Neuronal stem cell (in vitro differentiated cells): ENCODE results near the gene SHISA7.

Experiments used
- DNase-seq: peaks from one replicate; pipeline ENCODE4 v3.0.0-alpha.2; 2013; ENCODE audit warnings: low spot score
- H2AFZ ChIP-seq: one replicate; pipeline ENCODE4 v1.6.1; 2013; ENCODE audit warnings: mild to moderate bottlenecking, low read length, inconsistent platforms
- H2AK5ac ChIP-seq: 2 replicates; pipeline ENCODE4 v1.6.1; 2013; ENCODE audit warnings: low read depth, mild to moderate bottlenecking, inconsistent platforms, low read length, moderate library complexity, mixed read lengths
- H2BK120ac ChIP-seq: 2 replicates; pipeline ENCODE4 v1.6.1; 2013; ENCODE audit warnings: low read depth, mild to moderate bottlenecking, inconsistent platforms, low read length, moderate library complexity, mixed read lengths
- H2BK12ac ChIP-seq: one replicate; pipeline ENCODE4 v1.6.1; 2013; ENCODE audit warnings: low read length, inconsistent platforms
- H2BK15ac ChIP-seq: 2 replicates; pipeline ENCODE4 v1.6.1; 2013; ENCODE audit warnings: mild to moderate bottlenecking, low read length, inconsistent platforms, mixed read lengths
- H2BK5ac ChIP-seq: one replicate; pipeline ENCODE4 v1.6.1; 2013; ENCODE audit warnings: inconsistent platforms, mild to moderate bottlenecking, low read length, moderate library complexity
- H3K14ac ChIP-seq: one replicate; pipeline ENCODE4 v1.6.1; 2013; ENCODE audit warnings: low read length, inconsistent platforms
- H3K18ac ChIP-seq: 2 replicates; pipeline ENCODE4 v1.6.1; 2013; ENCODE audit warnings: low read length, inconsistent platforms
- H3K23ac ChIP-seq: 2 replicates; pipeline ENCODE4 v1.6.1; 2013; ENCODE audit warnings: low read depth, mild to moderate bottlenecking, mixed read lengths, low read length, inconsistent platforms; ENCODE audit not compliant: poor library complexity
- H3K27ac ChIP-seq: replicated peaks from 3 replicates; pipeline ENCODE4 v1.5.1; 2013; ENCODE audit warnings: low read length, inconsistent platforms
- H3K27me3 ChIP-seq, 3 experiments: 2 replicates each; pipeline ENCODE4 v1.6.1; 2013; ENCODE audit warnings: low read length in 3 of 3, mild to moderate bottlenecking in 2 of 3, inconsistent platforms in 1 of 3, low read depth in 1 of 3, mixed read lengths in 1 of 3, moderate library complexity in 1 of 3; ENCODE audit not compliant: control insufficient read depth in 3 of 3, insufficient read depth in 3 of 3
- H3K36me3 ChIP-seq, 2 donors: replicated peaks in 1 of 2; 2 replicates each; pipeline ENCODE4 v1.6.1; 2013; ENCODE audit warnings: low read length in 2 of 2; ENCODE audit not compliant: control insufficient read depth in 2 of 2, insufficient read depth in 2 of 2
- H3K4ac ChIP-seq: 2 replicates; pipeline ENCODE4 v1.6.1; 2013; ENCODE audit warnings: inconsistent platforms, mild to moderate bottlenecking, low read length, moderate library complexity
- H3K4me1 ChIP-seq, 2 donors: 1 replicate in 1 of 2; 2 replicates in 1 of 2; pipeline ENCODE4 v1.6.1; 2013; ENCODE audit warnings: low read length in 2 of 2, low read depth in 1 of 2; ENCODE audit not compliant: control insufficient read depth in 2 of 2, insufficient read depth in 1 of 2
- H3K4me2 ChIP-seq: one replicate; pipeline ENCODE4 v1.6.1; 2013; ENCODE audit warnings: mild to moderate bottlenecking, low read length, inconsistent platforms; ENCODE audit not compliant: insufficient read depth, poor library complexity, severe bottlenecking
- H3K4me3 ChIP-seq, 2 donors: 2 replicates each; pipeline ENCODE4 v1.5.1; 2013; ENCODE audit warnings: low read length in 2 of 2, mild to moderate bottlenecking in 2 of 2, inconsistent platforms in 1 of 2, moderate library complexity in 1 of 2
- H3K79me1 ChIP-seq: one replicate; pipeline ENCODE4 v1.6.1; 2013; ENCODE audit warnings: low read depth, mild to moderate bottlenecking, inconsistent platforms, low read length, moderate library complexity
- H3K9ac ChIP-seq: one replicate; pipeline ENCODE4 v1.6.1; 2013; ENCODE audit warnings: mild to moderate bottlenecking, low read depth, low read length, inconsistent platforms; ENCODE audit not compliant: poor library complexity
- H3K9me3 ChIP-seq, 2 donors: replicated peaks in 1 of 2; 2 replicates each; pipeline versions ENCODE3 to v1.6.1; 2013; ENCODE audit warnings: low read length in 2 of 2, mild to moderate bottlenecking in 2 of 2, inconsistent platforms in 1 of 2, low read depth in 1 of 2, mixed read lengths in 1 of 2, moderate library complexity in 1 of 2; ENCODE audit not compliant: control insufficient read depth in 2 of 2, insufficient read depth in 1 of 2
- H4K8ac ChIP-seq: one replicate; pipeline ENCODE4 v1.6.1; 2013; ENCODE audit warnings: low read depth, mild to moderate bottlenecking, inconsistent platforms, low read length, moderate library complexity
- H4K91ac ChIP-seq: one replicate; pipeline ENCODE4 v1.6.1; 2013; ENCODE audit warnings: low read length, low read depth, mild to moderate bottlenecking, inconsistent platforms; ENCODE audit not compliant: poor library complexity
- WGBS, 2 donors: extraction: QIAGEN DNeasy Blood & Tissue Kit; methylation state at CpG; one replicate each; pipeline ENCODE4 v1.1.7; 2013; ENCODE audit warnings: missing lambda C conversion rate in 2 of 2, mixed read lengths in 1 of 2; ENCODE audit not compliant: insufficient read length in 2 of 2, insufficient replicate concordance in 1 of 2; ENCODE audit errors: extremely low coverage in 2 of 2; 5-methylcytosine and 5-hydroxymethylcytosine counted together

Gene SHISA7

GRCh38 chr19:55461259-55461973 lies 18.3 kb upstream of the SHISA7 start, which contains the start of gene ISOC2:
Gene ISOC2, minus strand, starts transcription at chr19:55461642. Its CDS starts 5,156 bp downstream, at chr19:55456486.
- peak within 1 kb of the TSS; percentile 93 for H3K9ac ChIP-seq
- H4K8ac ChIP-seq: peak within 1 kb of the TSS; percentile 19
- no peak within 1 kb of the TSS for H4K91ac ChIP-seq
- peak within 1 kb of the TSS; percentile 95 for H2BK15ac ChIP-seq
- peak; percentile 99 for DNase-seq
- H3K14ac ChIP-seq: peak within 1 kb of the TSS; percentile 31
- WGBS, 2 donors: no CpG with 5 or more reads among the region's 54 CpGs
- peak within 1 kb of the TSS; percentile 78 for H3K4me2 ChIP-seq
- H2BK12ac ChIP-seq: no peak within 1 kb of the TSS
- peak within 1 kb of the TSS; percentile 70 to 91 for H3K4me3 ChIP-seq
- H2AK5ac ChIP-seq: peak within 1 kb of the TSS; percentile 82
- peak within 1 kb of the TSS; percentile 96 for H3K18ac ChIP-seq
- peak within 1 kb of the TSS; percentile 63 for H3K27ac ChIP-seq
- H3K27me3 ChIP-seq: peaks cover 0 to 34% (median 0%) of the 10 kb centered on the region in 3 experiments
- no peak within 1 kb of the TSS for H2BK120ac ChIP-seq
- no peaks in the 10 kb centered on the region for H3K79me1 ChIP-seq
- H2BK5ac ChIP-seq: peak within 1 kb of the TSS; percentile 84
- H3K4ac ChIP-seq: peak within 1 kb of the TSS; percentile 69
- H3K4me1 ChIP-seq: peaks cover 20 to 36% of the 10 kb centered on the region in 2 donors
- H3K9me3 ChIP-seq: peaks cover 0 to 4% of the 10 kb centered on the region in 2 donors
- H2AFZ ChIP-seq: peak within 1 kb of the TSS; percentile 82
- peaks cover 0 to 2% of the 10 kb centered on the region in 2 donors for H3K36me3 ChIP-seq
- peak within 1 kb of the TSS; percentile 60 for H3K23ac ChIP-seq

- peak; percentile 75 for DNase-seq
- no CpG with 5 or more reads among the region's 24 CpGs for WGBS, 2 donors
- H3K27me3 ChIP-seq: peaks cover 0 to 28% (median 0%) of the 10 kb centered on the region in 3 experiments
- no peak overlapping the region for H2BK12ac ChIP-seq
- H3K18ac ChIP-seq: peak overlapping the region; percentile 45
- H4K8ac ChIP-seq: no peak overlapping the region
- peaks cover 20 to 35% of the 10 kb centered on the region in 2 donors for H3K4me1 ChIP-seq
- no peak overlapping the region for H3K27ac ChIP-seq
- peak overlapping the region; percentile 75 for H3K4me2 ChIP-seq
- H2AFZ ChIP-seq: peak overlapping the region; percentile 82
- no peaks in the 10 kb centered on the region for H3K79me1 ChIP-seq
- H3K36me3 ChIP-seq: peaks cover 0 to 6% of the 10 kb centered on the region in 2 donors
- no peak overlapping the region for H4K91ac ChIP-seq
- peak overlapping the region; percentile 70 to 91 for H3K4me3 ChIP-seq
- H2BK15ac ChIP-seq: no peak overlapping the region
- H3K23ac ChIP-seq: peak overlapping the region; percentile 60
- no peak overlapping the region for H3K14ac ChIP-seq
- peak overlapping the region; percentile 84 for H2BK5ac ChIP-seq
- no peak overlapping the region for H3K9ac ChIP-seq
- peak overlapping the region; percentile 79 for H2AK5ac ChIP-seq
- H3K4ac ChIP-seq: no peak overlapping the region
- H3K9me3 ChIP-seq: peaks cover 0 to 3% of the 10 kb centered on the region in 2 donors
- H2BK120ac ChIP-seq: no peak overlapping the region
Measured at GRCh38 chr19:55460670-55461258, 17.7 kb upstream of the SHISA7 start.

GRCh38 chr19:55459950-55460657 lies 17.0 kb upstream of the SHISA7 start:
- Histone ChIP-seq H2BK15ac (no peak overlapping the region), H3K27me3 (peaks cover 0 to 21% (median 0%) of the 10 kb centered on the region in 3 experiments), H2AK5ac (peak overlapping the region; percentile 85), H2BK12ac (no peak overlapping the region), H2AFZ (peak overlapping the region; percentile 79), H3K9ac (no peak overlapping the region), H3K18ac (no peak overlapping the region), H3K4ac (no peak overlapping the region), H3K9me3 (peaks cover 0 to 2% of the 10 kb centered on the region in 2 donors), H4K8ac (no peak overlapping the region), H2BK5ac (peak overlapping the region; percentile 84), H3K79me1 (no peaks in the 10 kb centered on the region), H3K4me3 (peak overlapping the region in 1 of 2 donors; percentile 70), H3K4me2 (no peak overlapping the region), H2BK120ac (no peak overlapping the region), H4K91ac (no peak overlapping the region), H3K14ac (no peak overlapping the region), H3K36me3 (peaks cover 0 to 11% of the 10 kb centered on the region in 2 donors), H3K4me1 (peaks cover 20 to 30% of the 10 kb centered on the region in 2 donors), H3K27ac (no peak overlapping the region), H3K23ac (no peak overlapping the region)
- no CpG with 5 or more reads among the region's 16 CpGs for WGBS, 2 donors
- no peak for DNase-seq
